Brain microvascular endothelial cell (primary cell): ENCODE data around the gene ARV1.

Experiments
- DNase-seq: peaks from one replicate; pipeline ENCODE4 v3.0.0-alpha.2; 2020
- H3K27ac ChIP-seq: fragments of 250-450 bp; sonication (Bioruptor Pico); 2 replicates; pipeline ENCODE4 v1.5.1; 2020; ENCODE audit warnings: mild to moderate bottlenecking, moderate library complexity
- H3K27me3 ChIP-seq: fragments of 250-450 bp; sonication (Bioruptor Pico); replicated peaks from 2 replicates; pipeline ENCODE4 v1.5.1; 2020; ENCODE audit warnings: mild to moderate bottlenecking
- H3K36me3 ChIP-seq: fragments of 250-450 bp; sonication (Bioruptor Pico); replicated peaks from 2 replicates; pipeline ENCODE4 v1.5.1; 2020; ENCODE audit warnings: mild to moderate bottlenecking
- H3K4me3 ChIP-seq: 2 replicates; pipeline ENCODE4 v1.5.1; 2011; ENCODE audit warnings: low read depth, mild to moderate bottlenecking, control low read depth, low read length, moderate library complexity
- CTCF ChIP-seq: IDR thresholded peaks from 2 replicates; pipeline ENCODE4 v1.5.1; 2011; ENCODE audit warnings: low read depth, mild to moderate bottlenecking, moderate library complexity, low read length, control low read depth, inconsistent platforms; ENCODE audit errors: missing control alignments
- in situ Hi-C: cut with HindIII; loops from 2 replicates; pipeline ENCODE4 v1.10.0; 2017; ENCODE audit warnings: low sequenced_read_pairs, low pct_ligation_motif_present

Gene ARV1

GRCh38 chr1:231049121-231049979 is 70.5 kb downstream of the ARV1 start:
- TF ChIP-seq CTCF: no peak
- Histone ChIP-seq H3K4me3 (no peak overlapping the region), H3K27ac (no peak overlapping the region), H3K36me3 (no peaks in the 10 kb centered on the region), H3K27me3 (peaks cover 2% of the 10 kb centered on the region)
- no peak for DNase-seq
- in situ Hi-C loops: no loop called here
